Activated CD4-positive, alpha-beta T cell treated with anti-CD3 and anti-CD28 coated beads, Interleukin-2, amount 10 ng/mL, durations not matched to agents 24 days and 14 days (primary cell): ENCODE data around the gene RTL1. TPM values are rescaled to one million over a fixed set of nuclear protein-coding genes. Genes with fewer than 3 reads are reported as not detected.
A peak's percentile ranks its signal among the peaks of the same experiment; 100 is the strongest.

Experiments
- DNase-seq: peaks from one replicate; pipeline ENCODE4 v3.0.0; 2022
- H3K27ac Mint-ChIP-seq: one replicate; pipeline ENCODE4 v1.8.0; 2022; ENCODE audit warnings: mild to moderate bottlenecking, mixed read lengths
- H3K27me3 Mint-ChIP-seq: one replicate; pipeline ENCODE4 v1.8.0; 2022; ENCODE audit warnings: mixed read lengths
- H3K36me3 Mint-ChIP-seq: one replicate; pipeline ENCODE4 v1.8.0; 2022; ENCODE audit warnings: low read depth, mild to moderate bottlenecking, mixed read lengths
- H3K4me1 Mint-ChIP-seq: one replicate; pipeline ENCODE4 v1.8.0; 2021; ENCODE audit warnings: mixed read lengths
- H3K4me3 Mint-ChIP-seq: one replicate; pipeline ENCODE4 v1.8.0; 2022; ENCODE audit warnings: mild to moderate bottlenecking, moderate library complexity, mixed read lengths
- H3K9me3 Mint-ChIP-seq: one replicate; pipeline ENCODE4 v1.8.0; 2021; ENCODE audit warnings: mixed read lengths
- intact Hi-C: fragments of 100-400 bp; cut with micrococcal nuclease; formaldehyde crosslinking; loops from one replicate; pipeline ENCODE4 v1.15.1; 2023
- total RNA-seq: library from RNA; stranded (reverse); gene quantifications from 2 replicates; pipeline ENCODE4 v1.2.3, GENCODE V29; 2022

The RTL1 gene
- not detected in 2 replicates for total RNA-seq

- Mint-ChIP-seq H3K27me3 (peaks cover 42% of the 10 kb centered on the region), H3K4me1 (no peaks in the 10 kb centered on the region), H3K36me3 (no peaks in the 10 kb centered on the region), H3K4me3 (no peak within 1 kb of the TSS), H3K9me3 (no peaks in the 10 kb centered on the region), H3K27ac (no peak within 1 kb of the TSS)
- DNase-seq = no peak
- intact Hi-C loops = no loop called here
Measured at GRCh38 chr14:100903672-100904185, at the start of gene RTL1. Gene RTL1, minus strand, starts transcription at chr14:100903722. Its CDS starts 18,934 bp downstream, at chr14:100884788.

- Mint-ChIP-seq H3K4me1 (no peaks in the 10 kb centered on the region), H3K9me3 (no peaks in the 10 kb centered on the region), H3K27me3 (peaks cover 7% of the 10 kb centered on the region), H3K36me3 (no peaks in the 10 kb centered on the region), H3K4me3 (no peak overlapping the region), H3K27ac (no peak overlapping the region)
- intact Hi-C loops = no loop called here
- DNase-seq = no peak
Measured at GRCh38 chr14:100950024-100950423, 46.5 kb upstream of the RTL1 start.

GRCh38 chr14:100944052-100944451, 40.5 kb upstream of the RTL1 start:
- DNase-seq = no peak
- Mint-ChIP-seq H3K4me1 (peaks cover 2% of the 10 kb centered on the region), H3K36me3 (no peaks in the 10 kb centered on the region), H3K4me3 (no peak overlapping the region), H3K27ac (no peak overlapping the region), H3K27me3 (peaks cover 6% of the 10 kb centered on the region), H3K9me3 (no peaks in the 10 kb centered on the region)
- intact Hi-C loops = no loop called here

GRCh38 chr14:100930270-100930669, 26.7 kb upstream of the RTL1 start:
- Mint-ChIP-seq H3K9me3 (no peaks in the 10 kb centered on the region), H3K36me3 (no peaks in the 10 kb centered on the region), H3K27ac (no peak overlapping the region), H3K4me3 (no peak overlapping the region), H3K4me1 (no peaks in the 10 kb centered on the region), H3K27me3 (peaks cover 10% of the 10 kb centered on the region)
- no peak for DNase-seq
- intact Hi-C loops = no loop called here

GRCh38 chr14:100915560-100915959, 12.0 kb upstream of the RTL1 start:
- DNase-seq = no peak
- H3K27ac Mint-ChIP-seq = no peak overlapping the region
- intact Hi-C loops = no loop called here
- H3K9me3 Mint-ChIP-seq = no peaks in the 10 kb centered on the region
- H3K4me1 Mint-ChIP-seq = no peaks in the 10 kb centered on the region
- peaks cover 4% of the 10 kb centered on the region for H3K27me3 Mint-ChIP-seq
- H3K4me3 Mint-ChIP-seq = no peak overlapping the region
- no peaks in the 10 kb centered on the region for H3K36me3 Mint-ChIP-seq

GRCh38 chr14:100914597-100915021, 11.1 kb upstream of the RTL1 start:
- Mint-ChIP-seq H3K27ac (no peak overlapping the region), H3K27me3 (peaks cover 3% of the 10 kb centered on the region), H3K4me3 (no peak overlapping the region), H3K4me1 (no peaks in the 10 kb centered on the region), H3K36me3 (no peaks in the 10 kb centered on the region), H3K9me3 (no peaks in the 10 kb centered on the region)
- intact Hi-C loops = no loop called here
- DNase-seq = peak; percentile 43

DNA sequence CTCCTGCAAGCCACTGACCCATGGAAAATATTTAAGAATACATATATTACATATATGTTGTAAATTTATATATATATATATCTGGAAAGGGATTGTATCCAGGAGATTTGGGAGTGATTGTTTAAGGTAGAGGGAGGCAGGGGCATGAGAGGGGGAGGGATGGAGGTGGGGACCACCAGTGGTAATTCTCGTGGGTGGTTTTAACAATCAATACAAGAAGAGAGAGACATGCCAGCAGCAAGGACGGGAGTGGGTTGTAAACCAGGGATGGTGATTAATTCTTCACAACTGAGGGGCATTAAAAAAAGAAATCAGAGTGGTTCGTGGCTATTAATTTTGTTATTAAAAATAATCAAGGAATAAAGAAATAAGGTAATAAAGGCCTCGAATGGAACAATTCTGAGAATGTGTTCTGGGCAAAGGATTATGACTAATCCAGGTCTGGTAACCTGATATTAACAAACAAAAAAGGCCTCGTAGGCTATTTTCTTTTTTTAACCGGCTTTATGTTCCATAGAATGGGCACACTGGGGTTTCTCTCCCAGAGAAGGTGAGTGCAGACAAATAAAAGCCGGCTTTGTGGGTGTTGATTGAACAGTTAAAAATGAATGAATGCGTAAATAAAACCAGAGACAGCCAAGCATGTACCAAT, 8.3 kb upstream of the RTL1 start:
- H3K27ac Mint-ChIP-seq = no peak overlapping the region
- H3K4me1 Mint-ChIP-seq = no peaks in the 10 kb centered on the region
- DNase-seq = no peak
- no peaks in the 10 kb centered on the region for H3K36me3 Mint-ChIP-seq
- peaks cover 1% of the 10 kb centered on the region for H3K27me3 Mint-ChIP-seq
- no peak overlapping the region for H3K4me3 Mint-ChIP-seq
- intact Hi-C loops = no loop called here
- H3K9me3 Mint-ChIP-seq = no peaks in the 10 kb centered on the region

GRCh38 chr14:100910888-100911664, 7.6 kb upstream of the RTL1 start:
- Mint-ChIP-seq H3K36me3 (no peaks in the 10 kb centered on the region), H3K4me3 (no peak overlapping the region), H3K4me1 (no peaks in the 10 kb centered on the region), H3K27ac (no peak overlapping the region), H3K27me3 (peaks cover 2% of the 10 kb centered on the region), H3K9me3 (no peaks in the 10 kb centered on the region)
- intact Hi-C loops = no loop called here
- no peak for DNase-seq

GRCh38 chr14:100909439-100909838, 5.9 kb upstream of the RTL1 start:
- no peaks in the 10 kb centered on the region for H3K4me1 Mint-ChIP-seq
- intact Hi-C loops = no loop called here
- no peak overlapping the region for H3K4me3 Mint-ChIP-seq
- H3K9me3 Mint-ChIP-seq = no peaks in the 10 kb centered on the region
- no peak for DNase-seq
- H3K27me3 Mint-ChIP-seq = peaks cover 11% of the 10 kb centered on the region
- no peaks in the 10 kb centered on the region for H3K36me3 Mint-ChIP-seq
- no peak overlapping the region for H3K27ac Mint-ChIP-seq

- no peak for DNase-seq
- intact Hi-C loops = no loop called here
- no peaks in the 10 kb centered on the region for H3K4me1 Mint-ChIP-seq
- no peaks in the 10 kb centered on the region for H3K36me3 Mint-ChIP-seq
- no peak overlapping the region for H3K27ac Mint-ChIP-seq
- no peak overlapping the region for H3K4me3 Mint-ChIP-seq
- peaks cover 18% of the 10 kb centered on the region for H3K27me3 Mint-ChIP-seq
- no peaks in the 10 kb centered on the region for H3K9me3 Mint-ChIP-seq
Measured at GRCh38 chr14:100907240-100907639, 3.7 kb upstream of the RTL1 start.

DNA sequence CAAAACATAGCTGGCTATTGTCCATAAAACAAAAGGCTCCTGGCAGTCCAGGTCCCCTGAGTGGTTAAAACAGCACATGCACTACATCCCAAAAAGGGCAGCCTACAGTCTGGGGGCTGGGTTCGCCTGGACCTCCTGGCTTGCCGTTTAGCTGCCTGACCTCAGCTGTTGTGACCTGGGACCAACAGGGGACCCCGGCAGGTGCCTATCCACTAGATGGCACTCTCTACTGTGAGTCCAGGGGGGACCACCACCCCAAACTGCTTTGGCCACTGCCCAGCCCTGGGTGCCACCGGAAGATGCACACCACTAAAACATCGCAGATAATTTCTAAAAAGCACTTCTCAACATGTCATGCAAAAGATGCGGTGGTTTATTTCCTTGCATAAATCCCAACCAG, 2.9 kb upstream of the RTL1 start:
- intact Hi-C loops = no loop called here
- no peak overlapping the region for H3K4me3 Mint-ChIP-seq
- no peak overlapping the region for H3K27ac Mint-ChIP-seq
- peak; percentile 45 for DNase-seq
- no peaks in the 10 kb centered on the region for H3K9me3 Mint-ChIP-seq
- no peaks in the 10 kb centered on the region for H3K36me3 Mint-ChIP-seq
- H3K4me1 Mint-ChIP-seq = no peaks in the 10 kb centered on the region
- peaks cover 20% of the 10 kb centered on the region for H3K27me3 Mint-ChIP-seq

GRCh38 chr14:100905166-100905565, 1.6 kb upstream of the RTL1 start:
- Mint-ChIP-seq H3K4me3 (no peak overlapping the region), H3K36me3 (no peaks in the 10 kb centered on the region), H3K4me1 (no peaks in the 10 kb centered on the region), H3K27me3 (peaks cover 29% of the 10 kb centered on the region), H3K9me3 (no peaks in the 10 kb centered on the region), H3K27ac (no peak overlapping the region)
- intact Hi-C loops = no loop called here
- DNase-seq = no peak

GRCh38 chr14:100904307-100905087, 975 bp upstream of the RTL1 start:
- Mint-ChIP-seq H3K4me3 (no peak overlapping the region), H3K36me3 (no peaks in the 10 kb centered on the region), H3K27me3 (peaks cover 36% of the 10 kb centered on the region), H3K4me1 (no peaks in the 10 kb centered on the region), H3K27ac (no peak overlapping the region), H3K9me3 (no peaks in the 10 kb centered on the region)
- DNase-seq = no peak
- intact Hi-C loops = no loop called here

GRCh38 chr14:100903134-100903468, 421 bp downstream of the RTL1 start:
- H3K27me3 Mint-ChIP-seq = peaks cover 45% of the 10 kb centered on the region
- intact Hi-C loops = no loop called here
- no peak overlapping the region for H3K27ac Mint-ChIP-seq
- H3K36me3 Mint-ChIP-seq = no peaks in the 10 kb centered on the region
- no peaks in the 10 kb centered on the region for H3K9me3 Mint-ChIP-seq
- no peak overlapping the region for H3K4me3 Mint-ChIP-seq
- H3K4me1 Mint-ChIP-seq = no peaks in the 10 kb centered on the region
- no peak for DNase-seq
